Tibial nerve (tissue), 4 donors: ENCODE results near the gene LRRC66. TPM values are rescaled to one million over a fixed set of nuclear protein-coding genes. Genes with fewer than 3 reads are reported as not detected.

Experiments used
- DNase-seq, 2 donors: peaks; one replicate each; pipeline ENCODE4 v3.0.0-alpha.2; 2019; ENCODE audit warnings: low spot score in 2 of 2
- H3K27ac ChIP-seq, 4 donors: fragments of 200-600 bp; sonication (generic) in 3 of 4; one replicate each; pipeline ENCODE4 v1.5.1; 2017 to 2019; ENCODE audit warnings: mild to moderate bottlenecking in 1 of 4
- H3K27me3 ChIP-seq, 2 donors: fragments of 200-600 bp; sonication (generic) in 1 of 2; one replicate each; pipeline versions ENCODE4 v1.5.1 to v1.6.0; 2017 to 2019
- H3K36me3 ChIP-seq, 3 donors: fragments of 200-600 bp; sonication (generic); one replicate each; pipeline ENCODE4 v1.5.1; 2018 to 2019
- H3K4me1 ChIP-seq, 4 donors: fragments of 200-600 bp; sonication (generic) in 3 of 4; one replicate each; pipeline ENCODE4 v1.5.1; 2017 to 2019
- H3K4me3 ChIP-seq, 4 donors: fragments of 200-600 bp; sonication (generic) in 3 of 4; one replicate each; pipeline ENCODE4 v1.5.1; 2017 to 2019; ENCODE audit warnings: mild to moderate bottlenecking in 1 of 4, moderate library complexity in 1 of 4
- H3K9me3 ChIP-seq, 4 donors: fragments of 200-600 bp; sonication (generic) in 3 of 4; one replicate each; pipeline ENCODE4 v1.5.1; 2017 to 2019
- EP300 ChIP-seq, 2 donors: sonication (generic); formaldehyde crosslinking; IDR thresholded peaks; one replicate each; pipeline ENCODE4 v1.6.1; 2017; ENCODE audit warnings: antibody characterized with exemption in 2 of 2, mild to moderate bottlenecking in 1 of 2
- POLR2A ChIP-seq, 2 donors: fragments of 450-650 bp; IDR thresholded peaks; one replicate each; pipeline ENCODE4 v1.6.1; 2017; ENCODE audit warnings: antibody characterized with exemption in 2 of 2, mild to moderate bottlenecking in 2 of 2, moderate library complexity in 2 of 2
- WGBS, 2 donors: methylation state at CpG; one replicate each; pipeline ENCODE4 v1.1.5; 2018; 5-methylcytosine and 5-hydroxymethylcytosine counted together
- total RNA-seq, 4 donors: library from RNA; depleted of rRNA; stranded (reverse); fragments of >200 nt; gene quantifications; one replicate each; pipeline ENCODE4 v1.1.0, GENCODE V29; 2016
- TF ChIP-seq, protein P1 (sequence below), 5 experiments: fragments of 200-600 bp in 3 of 5; fragments of 450-650 bp in 2 of 5; sonication (generic) in 3 of 5; IDR thresholded peaks; one replicate each; pipeline ENCODE4 v1.5.1; 2016 to 2019; ENCODE audit warnings: antibody characterized with exemption in 5 of 5, mild to moderate bottlenecking in 3 of 5, moderate library complexity in 2 of 5

LRRC66 gene
- total RNA-seq, 4 donors from 2014 or later, result 0.84 to 2.4 (median 1.7) TPM

- no peak for DNase-seq
- TF ChIP-seq EP300 (IDR thresholded peaks at IDR 0.05) (no peak), POLR2A (IDR thresholded peaks at IDR 0.05) (no peak)
- TF ChIP-seq, protein P1, sequence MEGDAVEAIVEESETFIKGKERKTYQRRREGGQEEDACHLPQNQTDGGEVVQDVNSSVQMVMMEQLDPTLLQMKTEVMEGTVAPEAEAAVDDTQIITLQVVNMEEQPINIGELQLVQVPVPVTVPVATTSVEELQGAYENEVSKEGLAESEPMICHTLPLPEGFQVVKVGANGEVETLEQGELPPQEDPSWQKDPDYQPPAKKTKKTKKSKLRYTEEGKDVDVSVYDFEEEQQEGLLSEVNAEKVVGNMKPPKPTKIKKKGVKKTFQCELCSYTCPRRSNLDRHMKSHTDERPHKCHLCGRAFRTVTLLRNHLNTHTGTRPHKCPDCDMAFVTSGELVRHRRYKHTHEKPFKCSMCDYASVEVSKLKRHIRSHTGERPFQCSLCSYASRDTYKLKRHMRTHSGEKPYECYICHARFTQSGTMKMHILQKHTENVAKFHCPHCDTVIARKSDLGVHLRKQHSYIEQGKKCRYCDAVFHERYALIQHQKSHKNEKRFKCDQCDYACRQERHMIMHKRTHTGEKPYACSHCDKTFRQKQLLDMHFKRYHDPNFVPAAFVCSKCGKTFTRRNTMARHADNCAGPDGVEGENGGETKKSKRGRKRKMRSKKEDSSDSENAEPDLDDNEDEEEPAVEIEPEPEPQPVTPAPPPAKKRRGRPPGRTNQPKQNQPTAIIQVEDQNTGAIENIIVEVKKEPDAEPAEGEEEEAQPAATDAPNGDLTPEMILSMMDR (IDR thresholded peaks at IDR 0.05), result no peak
- Histone ChIP-seq H3K36me3 (peaks cover 0 to 26% (median 0%) of the 10 kb centered on the region in 3 donors), H3K9me3 (peaks cover 0 to 21% (median 0%) of the 10 kb centered on the region in 4 donors), H3K4me3 (no peak overlapping the region), H3K27ac (no peak overlapping the region), H3K27me3 (no peaks in the 10 kb centered on the region), H3K4me1 (no peaks in the 10 kb centered on the region)
Measured at GRCh38 chr4:51997647-51998046, 22.5 kb downstream of the LRRC66 start.

DNA sequence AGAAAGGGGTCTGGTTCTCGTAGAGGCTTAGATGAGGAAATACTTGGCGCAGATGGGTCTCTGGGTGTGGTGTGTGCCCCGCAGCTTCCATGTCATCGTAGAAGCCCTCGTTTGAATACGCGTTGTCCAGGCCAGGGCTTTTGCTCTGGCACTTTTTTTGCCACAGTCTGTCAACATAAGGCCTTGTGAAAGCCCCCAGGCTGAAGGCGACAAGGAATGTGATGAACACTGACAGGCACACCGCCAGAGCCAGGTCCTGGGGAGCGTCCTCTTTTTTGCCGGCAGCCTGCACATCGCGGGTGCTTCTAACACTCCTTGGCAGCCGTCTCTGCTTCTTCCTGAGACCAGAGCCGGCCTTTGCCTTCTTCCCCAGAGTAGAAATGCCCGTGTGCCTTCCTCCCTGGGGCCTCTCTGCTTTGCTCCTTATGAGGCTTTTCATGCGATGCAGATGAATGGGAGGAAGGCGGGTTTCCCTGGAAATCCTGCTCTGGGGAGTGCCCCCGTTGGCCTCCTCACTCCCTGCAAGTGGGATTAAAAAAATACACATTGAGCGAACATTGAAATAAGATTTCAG is 24.4 kb downstream of the LRRC66 start:
- Histone ChIP-seq H3K4me3 (no peak overlapping the region), H3K4me1 (no peaks in the 10 kb centered on the region), H3K27ac (no peak overlapping the region), H3K27me3 (no peaks in the 10 kb centered on the region), H3K9me3 (peaks cover 0 to 29% (median 0%) of the 10 kb centered on the region in 4 donors), H3K36me3 (peaks cover 0 to 26% (median 0%) of the 10 kb centered on the region in 3 donors)
- 70 to 74% methylated on average over 19 to 20 of the region's 20 CpGs for WGBS, 2 donors
- no peak for DNase-seq
- TF ChIP-seq, protein P1 (IDR thresholded peaks at IDR 0.05), result no peak
- TF ChIP-seq POLR2A (IDR thresholded peaks at IDR 0.05), result no peak
- no peak for TF ChIP-seq EP300 (IDR thresholded peaks at IDR 0.05)

- Histone ChIP-seq H3K27ac (no peak overlapping the region), H3K9me3 (peaks cover 0 to 8% (median 0%) of the 10 kb centered on the region in 4 donors), H3K4me3 (no peak overlapping the region), H3K36me3 (no peaks in the 10 kb centered on the region), H3K4me1 (peaks cover 0 to 14% (median 0%) of the 10 kb centered on the region in 4 donors), H3K27me3 (no peaks in the 10 kb centered on the region)
- no peak for DNase-seq
- TF ChIP-seq EP300 (IDR thresholded peaks at IDR 0.05), result no peak
- TF ChIP-seq POLR2A (IDR thresholded peaks at IDR 0.05), result no peak
- TF ChIP-seq, protein P1 (IDR thresholded peaks at IDR 0.05), result no peak
- WGBS, 2 donors, result 84 to 95% methylated on average over 1 of the region's 1 CpG
Measured at GRCh38 chr4:51965862-51966261, 54.3 kb downstream of the LRRC66 start.

GRCh38 chr4:51963841-51964517 is 56.2 kb downstream of the LRRC66 start:
- Histone ChIP-seq H3K27ac (peak overlapping the region in 1 of 4 donors; percentile 39), H3K27me3 (no peaks in the 10 kb centered on the region), H3K9me3 (peaks cover 0 to 4% (median 0%) of the 10 kb centered on the region in 4 donors), H3K4me3 (no peak overlapping the region), H3K36me3 (no peaks in the 10 kb centered on the region), H3K4me1 (peaks cover 0 to 14% (median 0%) of the 10 kb centered on the region in 4 donors)
- TF ChIP-seq, protein P1 (IDR thresholded peaks at IDR 0.05), result no peak
- TF ChIP-seq EP300 (IDR thresholded peaks at IDR 0.05), result peak in 1 of 2 donors; percentile 64
- peak in 1 of 2 donors; percentile 5 for DNase-seq
- 55 to 62% methylated on average over 4 of the region's 4 CpGs for WGBS, 2 donors

DNA sequence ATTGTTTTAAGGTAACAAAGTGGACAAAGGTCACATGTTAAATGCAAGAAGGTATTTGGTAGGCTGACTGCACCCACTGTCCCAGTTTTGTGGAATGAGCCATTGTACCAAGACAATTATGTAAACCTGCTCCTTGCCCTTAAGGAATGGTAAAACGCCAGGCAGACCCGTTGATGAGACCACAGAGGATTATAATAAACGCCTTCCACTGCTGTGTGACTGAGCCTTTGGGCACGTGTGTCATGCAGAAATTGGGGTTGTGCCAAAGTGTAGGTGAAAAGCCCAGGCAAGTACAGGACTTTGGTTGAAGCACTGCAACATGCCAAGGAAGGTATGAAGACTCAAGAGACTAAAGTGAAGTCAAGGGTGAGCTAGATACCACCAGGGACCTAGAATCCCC is 59.7 kb downstream of the LRRC66 start:
- Histone ChIP-seq H3K36me3 (no peaks in the 10 kb centered on the region), H3K4me1 (peaks cover 0 to 14% (median 0%) of the 10 kb centered on the region in 4 donors), H3K27me3 (no peaks in the 10 kb centered on the region), H3K4me3 (no peak overlapping the region), H3K9me3 (no peaks in the 10 kb centered on the region), H3K27ac (no peak overlapping the region)
- DNase-seq, result no peak
- 61 to 74% methylated on average over 4 of the region's 4 CpGs for WGBS, 2 donors
- TF ChIP-seq POLR2A (IDR thresholded peaks at IDR 0.05), result no peak
- no peak for TF ChIP-seq EP300 (IDR thresholded peaks at IDR 0.05)
- TF ChIP-seq, protein P1 (IDR thresholded peaks at IDR 0.05), result no peak
